ENCODE measurements around the gene MIOX. TPM values are rescaled to one million over a fixed set of nuclear protein-coding genes. Genes with fewer than 3 reads are reported as not detected.

Gene MIOX
- total and polyA plus RNA-seq, 10 of the 15 experiments (the other 5 are each of a cell fraction or from before 2014, with no cell fraction given), result 0.10 to 0.31 TPM; not detected in 8

DNA sequence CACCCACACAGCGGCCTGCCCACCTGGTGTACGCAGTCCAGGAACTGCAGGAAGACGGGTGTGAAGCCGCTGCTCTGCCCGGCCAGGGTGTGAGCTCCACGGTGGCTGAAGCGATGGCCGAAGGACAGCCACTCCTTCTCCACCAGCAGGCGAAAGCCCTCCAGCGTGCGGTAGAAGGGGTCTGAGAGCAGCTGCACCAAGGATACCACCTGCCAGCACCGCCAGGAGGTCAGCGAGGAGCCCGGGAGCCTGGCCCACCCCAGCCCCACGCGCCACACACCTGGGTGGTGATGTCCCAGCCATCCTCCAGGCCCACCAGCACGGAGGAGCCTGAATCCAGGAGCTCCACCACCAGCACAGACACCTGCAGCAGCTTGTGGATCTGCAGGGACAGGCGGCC is 31.5 kb upstream of the MIOX start:
- no peaks in the 10 kb centered on the region for H3K4me1 ChIP-seq (ENCODE audit: control insufficient read depth, insufficient read depth, low read length)
- intact Hi-C loops (cut with micrococcal nuclease; ENCODE audit: unreplicated experiment) (no loop called here), in situ Hi-C loops (cut with MboI) (no loop called here)
- RAD21 ChIA-PET (ENCODE audit: unreplicated experiment), result interaction anchor here (1.1 kb wide), 1 partner anchor 204 kb away, joined by 3 read pairs; the partner anchor contains the start of gene HDAC10
- no peaks in the 10 kb centered on the region for H3K27me3 ChIP-seq (replicated peaks in 1 of 2; ENCODE audit: control insufficient read depth in 2 of 2, insufficient read depth in 2 of 2, low read length in 1 of 2)
- H3K36me3 ChIP-seq (ENCODE audit: control insufficient read depth in 2 of 2, insufficient read depth in 2 of 2, low read length in 1 of 2), result peaks cover 8 to 35% of the 10 kb centered on the region in 2 experiments; a peak in 3 of 4 replicates
- no peaks in the 10 kb centered on the region for H3K79me2 ChIP-seq (ENCODE audit: control insufficient read depth, insufficient read depth, low read length)
- H3K9me3 ChIP-seq (replicated peaks; ENCODE audit: control insufficient read depth, insufficient read depth, low read length), result no peaks in the 10 kb centered on the region
- H2AFZ ChIP-seq (ENCODE audit: control insufficient read depth, low read depth, low read length), result no peak overlapping the region
- DNase-seq (ENCODE audit: low read depth, low spot score), result no peak
- TF ChIP-seq TCF3 (IDR thresholded peaks at IDR 0.05; ENCODE audit: borderline replicate concordance, insufficient read depth, low read depth, low read length) (no peak), ETV6 (conservative IDR thresholded peaks at IDR 0.05 in 1 of 2, IDR thresholded peaks at IDR 0.05 in 1 of 2; ENCODE audit: borderline replicate concordance in 1 of 2, low read depth in 1 of 2) (no peak), SMAD5 (IDR thresholded peaks at IDR 0.05; ENCODE audit: low read depth) (no peak), RELB (IDR thresholded peaks at IDR 0.05; ENCODE audit: low read depth) (no peak), CEBPZ (IDR thresholded peaks at IDR 0.05; ENCODE audit: low read depth, low read length) (no peak), CHD1 (IDR thresholded peaks at IDR 0.05; ENCODE audit: low read depth, low read length) (no peak), IKZF1 (conservative IDR thresholded peaks at IDR 0.05) (no peak), FOXK2 (IDR thresholded peaks at IDR 0.05) (no peak), RAD21 (IDR thresholded peaks at IDR 0.05; ENCODE audit: insufficient read depth, low read depth, low read length) (no peak), EGR1 (IDR thresholded peaks at IDR 0.05; ENCODE audit: borderline replicate concordance in 1 of 2, low read depth in 2 of 2, low read length in 2 of 2) (no peak), RB1 (IDR thresholded peaks at IDR 0.05; ENCODE audit: borderline replicate concordance) (no peak)
- TF ChIP-seq, protein P1, sequence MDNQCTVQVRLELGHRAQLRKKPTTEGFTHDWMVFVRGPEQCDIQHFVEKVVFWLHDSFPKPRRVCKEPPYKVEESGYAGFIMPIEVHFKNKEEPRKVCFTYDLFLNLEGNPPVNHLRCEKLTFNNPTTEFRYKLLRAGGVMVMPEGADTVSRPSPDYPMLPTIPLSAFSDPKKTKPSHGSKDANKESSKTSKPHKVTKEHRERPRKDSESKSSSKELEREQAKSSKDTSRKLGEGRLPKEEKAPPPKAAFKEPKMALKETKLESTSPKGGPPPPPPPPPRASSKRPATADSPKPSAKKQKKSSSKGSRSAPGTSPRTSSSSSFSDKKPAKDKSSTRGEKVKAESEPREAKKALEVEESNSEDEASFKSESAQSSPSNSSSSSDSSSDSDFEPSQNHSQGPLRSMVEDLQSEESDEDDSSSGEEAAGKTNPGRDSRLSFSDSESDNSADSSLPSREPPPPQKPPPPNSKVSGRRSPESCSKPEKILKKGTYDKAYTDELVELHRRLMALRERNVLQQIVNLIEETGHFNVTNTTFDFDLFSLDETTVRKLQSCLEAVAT (IDR thresholded peaks at IDR 0.05), result no peak
- H3K4me3 ChIP-seq, result no peak overlapping the region
- BruUV-seq (replicated peaks), result no TSS peak
- 87% methylated on average over 18 of the region's 18 CpGs for WGBS (ENCODE audit: insufficient coverage, insufficient replicate concordance, low lambda C conversion rate, missing lambda C conversion rate)
- H4K20me1 ChIP-seq (ENCODE audit: control insufficient read depth, insufficient read depth), result no peaks in the 10 kb centered on the region
- SMC1A ChIA-PET (ENCODE audit: uncharacterized antibody, unreplicated experiment), result no interaction called here
- no peak overlapping the region for H3K4me2 ChIP-seq (ENCODE audit: control insufficient read depth, insufficient read depth)
- POLR2A ChIA-PET, result no interaction called here
- no peak for FAIRE-seq
- no peak for ATAC-seq
- no peak overlapping the region for H3K27ac ChIP-seq (ENCODE audit: control insufficient read depth, insufficient read depth)
- CTCF ChIA-PET, result interaction anchor here (1.0 kb wide), 1 partner anchor 15 kb away, joined by 3 read pairs; no protein-coding TSS in a partner anchor
- no peak overlapping the region for H3K9ac ChIP-seq (ENCODE audit: control insufficient read depth, insufficient read depth, low read length)
